DND-41 (cell line): Measurements from ENCODE around the gene UBAP1.
A peak's percentile ranks its signal among the peaks of the same experiment; 100 is the strongest.
"Not testable (repeated sequence)": the region's sequence is repeated elsewhere in the genome, so short reads cannot be mapped to it uniquely, and the experiment has no call there.

Source experiments
- ATAC-seq: fragments of 200-7000 bp; cut with Tn5 transposase; 3 replicates; pipeline ENCODE4 v1.9.1; 2021; ENCODE audit warnings: low read depth; ENCODE audit not compliant: insufficient read depth
- DNase-seq: peaks from one replicate; pipeline ENCODE4 v3.0.0-alpha.2; 2020
- H2AFZ ChIP-seq: 2 replicates; pipeline ENCODE4 v1.6.0; 2012; ENCODE audit warnings: low read depth, low read length
- H3K27ac ChIP-seq: 2 replicates; pipeline ENCODE4 v1.5.1; 2012; ENCODE audit warnings: low read length, inconsistent platforms
- H3K27me3 ChIP-seq: fragments of 200-600 bp; sonication (generic); 2 replicates; pipeline ENCODE4 v1.6.0; 2012; ENCODE audit warnings: low read length, mild to moderate bottlenecking, inconsistent platforms; ENCODE audit not compliant: insufficient read depth, poor library complexity
- H3K36me3 ChIP-seq: 2 replicates; pipeline ENCODE4 v1.5.1; 2012; ENCODE audit warnings: low read length, inconsistent platforms; ENCODE audit not compliant: insufficient read depth
- H3K4me1 ChIP-seq: 2 replicates; pipeline ENCODE4 v1.5.1; 2012; ENCODE audit warnings: mild to moderate bottlenecking, low read length; ENCODE audit not compliant: insufficient read depth
- H3K4me2 ChIP-seq: 2 replicates; pipeline ENCODE4 v1.6.0; 2012; ENCODE audit warnings: mild to moderate bottlenecking, moderate library complexity, low read length, inconsistent platforms; ENCODE audit not compliant: insufficient read depth
- H3K4me3 ChIP-seq, 2 experiments: fragments of 200-600 bp in 1 of 2; shearing (Covaris generic) in 1 of 2; 2 replicates each; pipeline ENCODE4 v1.5.1; 2012 to 2016; ENCODE audit warnings: inconsistent platforms in 2 of 2, low read length in 2 of 2, mild to moderate bottlenecking in 2 of 2, low read depth in 1 of 2, moderate library complexity in 1 of 2
- H3K79me2 ChIP-seq: 2 replicates; pipeline ENCODE4 v1.6.0; 2012; ENCODE audit warnings: low read length, inconsistent platforms; ENCODE audit not compliant: insufficient read depth
- H3K9ac ChIP-seq: 2 replicates; pipeline ENCODE4 v1.6.0; 2012; ENCODE audit warnings: low read depth, mild to moderate bottlenecking, inconsistent platforms, low read length, moderate library complexity
- H3K9me3 ChIP-seq: 2 replicates; pipeline ENCODE4 v1.5.1; 2012; ENCODE audit warnings: low read length, moderate library complexity, mild to moderate bottlenecking, inconsistent platforms; ENCODE audit not compliant: insufficient read depth, severe bottlenecking
- H4K20me1 ChIP-seq: 2 replicates; pipeline ENCODE4 v1.6.0; 2012; ENCODE audit warnings: low read length; ENCODE audit not compliant: insufficient read depth
- EZH2 ChIP-seq: IDR thresholded peaks from 3 replicates; pipeline ENCODE4 v1.6.1; 2012; ENCODE audit warnings: borderline replicate concordance, low read depth, mild to moderate bottlenecking, moderate library complexity, low read length, inconsistent platforms; ENCODE audit not compliant: severe bottlenecking
- TF ChIP-seq, protein P1 (sequence below): IDR thresholded peaks from 2 replicates; pipeline ENCODE4 v1.5.1; 2012; ENCODE audit warnings: borderline replicate concordance, low read length, moderate library complexity, mild to moderate bottlenecking; ENCODE audit not compliant: poor library complexity, severe bottlenecking; ENCODE audit errors: extremely low read depth

Gene UBAP1

DNA sequence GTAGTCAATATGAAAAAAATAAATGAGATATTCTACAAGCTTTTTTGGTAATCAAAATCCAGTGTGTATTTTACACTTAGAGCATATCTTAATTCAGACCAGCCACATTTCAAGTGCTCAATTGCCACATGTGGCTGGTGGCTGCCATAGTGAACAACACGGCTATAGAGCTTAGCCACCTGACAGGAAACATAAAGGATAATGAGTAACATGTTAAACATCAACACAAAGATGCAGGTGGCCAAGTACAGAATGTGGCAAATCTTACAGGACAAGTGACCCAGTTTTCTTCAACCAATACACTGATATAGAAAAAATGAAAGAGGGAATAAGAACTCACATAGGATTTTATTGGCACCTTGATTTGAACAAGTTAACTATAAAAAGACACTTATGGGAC is 88.8 kb downstream of the UBAP1 start:
- H2AFZ ChIP-seq, result no peak overlapping the region
- no peak overlapping the region for H3K4me2 ChIP-seq
- H3K79me2 ChIP-seq, result no peaks in the 10 kb centered on the region
- H4K20me1 ChIP-seq, result no peaks in the 10 kb centered on the region
- no peak for TF ChIP-seq EZH2
- TF ChIP-seq, protein P1, sequence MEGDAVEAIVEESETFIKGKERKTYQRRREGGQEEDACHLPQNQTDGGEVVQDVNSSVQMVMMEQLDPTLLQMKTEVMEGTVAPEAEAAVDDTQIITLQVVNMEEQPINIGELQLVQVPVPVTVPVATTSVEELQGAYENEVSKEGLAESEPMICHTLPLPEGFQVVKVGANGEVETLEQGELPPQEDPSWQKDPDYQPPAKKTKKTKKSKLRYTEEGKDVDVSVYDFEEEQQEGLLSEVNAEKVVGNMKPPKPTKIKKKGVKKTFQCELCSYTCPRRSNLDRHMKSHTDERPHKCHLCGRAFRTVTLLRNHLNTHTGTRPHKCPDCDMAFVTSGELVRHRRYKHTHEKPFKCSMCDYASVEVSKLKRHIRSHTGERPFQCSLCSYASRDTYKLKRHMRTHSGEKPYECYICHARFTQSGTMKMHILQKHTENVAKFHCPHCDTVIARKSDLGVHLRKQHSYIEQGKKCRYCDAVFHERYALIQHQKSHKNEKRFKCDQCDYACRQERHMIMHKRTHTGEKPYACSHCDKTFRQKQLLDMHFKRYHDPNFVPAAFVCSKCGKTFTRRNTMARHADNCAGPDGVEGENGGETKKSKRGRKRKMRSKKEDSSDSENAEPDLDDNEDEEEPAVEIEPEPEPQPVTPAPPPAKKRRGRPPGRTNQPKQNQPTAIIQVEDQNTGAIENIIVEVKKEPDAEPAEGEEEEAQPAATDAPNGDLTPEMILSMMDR, result no peak
- H3K4me3 ChIP-seq, result no peak overlapping the region
- DNase-seq (no peak), ATAC-seq (peak; percentile 42; the same call in 1 of the 3 replicates)
- H3K27me3 ChIP-seq, result no peaks in the 10 kb centered on the region
- H3K36me3 ChIP-seq, result peaks cover 32% of the 10 kb centered on the region; the same call in 1 of the 2 replicates
- no peak overlapping the region for H3K27ac ChIP-seq
- no peaks in the 10 kb centered on the region for H3K4me1 ChIP-seq
- H3K9me3 ChIP-seq, result no peaks in the 10 kb centered on the region
- no peak overlapping the region for H3K9ac ChIP-seq

DNA sequence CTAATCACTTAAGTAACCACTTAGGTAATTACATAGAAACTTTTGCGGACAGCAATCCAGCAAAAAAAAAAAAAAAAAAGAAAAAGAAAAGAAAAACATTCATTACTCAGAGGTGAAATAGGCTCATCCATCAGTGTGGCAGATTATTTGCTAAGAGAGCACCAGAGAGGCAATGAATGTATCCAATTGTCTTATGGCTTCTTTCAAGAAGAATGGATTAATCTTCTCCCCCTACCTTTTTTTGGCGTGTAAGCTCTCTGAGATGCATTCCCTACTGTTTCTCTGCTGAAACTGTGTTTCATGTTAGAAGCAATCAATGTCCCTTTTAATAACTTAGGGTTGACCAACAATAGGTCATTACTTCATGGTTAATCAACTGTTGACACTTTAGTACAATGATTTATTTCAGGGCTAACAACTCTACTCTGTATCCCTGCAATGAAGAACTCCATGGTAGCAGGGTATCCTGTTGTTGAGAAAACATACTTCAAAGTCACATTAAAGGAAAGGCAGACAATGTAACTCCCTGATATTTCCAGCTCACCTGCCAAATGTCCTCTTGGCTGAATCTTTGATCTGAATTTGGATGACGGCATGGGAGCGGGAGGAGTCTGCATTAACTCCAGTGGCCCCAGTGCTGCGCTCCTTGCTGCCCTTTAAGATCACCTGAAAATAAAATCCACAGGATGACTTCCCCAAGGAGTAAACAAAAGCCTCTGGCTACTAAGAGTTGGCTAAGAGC is 92.6 kb downstream of the UBAP1 start:
- Histone ChIP-seq H2AFZ (no peak overlapping the region), H3K79me2 (no peaks in the 10 kb centered on the region), H3K4me3 (no peak overlapping the region), H3K9me3 (no peaks in the 10 kb centered on the region), H4K20me1 (no peaks in the 10 kb centered on the region), H3K36me3 (peaks cover 22% of the 10 kb centered on the region; the same call in 1 of the 2 replicates), H3K27ac (no peak overlapping the region), H3K4me1 (no peaks in the 10 kb centered on the region), H3K27me3 (no peaks in the 10 kb centered on the region), H3K4me2 (no peak overlapping the region), H3K9ac (no peak overlapping the region)
- DNase-seq (no peak), ATAC-seq (no peak)
- TF ChIP-seq, protein P1, result no peak
- no peak for TF ChIP-seq EZH2

- no peaks in the 10 kb centered on the region for H3K4me1 ChIP-seq
- H3K27me3 ChIP-seq, result no peaks in the 10 kb centered on the region
- no peaks in the 10 kb centered on the region for H3K79me2 ChIP-seq
- no peak for DNase-seq
- H3K36me3 ChIP-seq, result peaks cover 22% of the 10 kb centered on the region; the same call in 1 of the 2 replicates
- no peaks in the 10 kb centered on the region for H4K20me1 ChIP-seq
- H3K4me3 ChIP-seq, result no peak overlapping the region
- TF ChIP-seq, protein P1, result no peak
- TF ChIP-seq EZH2, result no peak
- H3K9ac ChIP-seq, result no peak overlapping the region
- no peak for ATAC-seq
- H3K9me3 ChIP-seq, result no peaks in the 10 kb centered on the region
- no peak overlapping the region for H3K4me2 ChIP-seq
- H3K27ac ChIP-seq, result no peak overlapping the region
- no peak overlapping the region for H2AFZ ChIP-seq
Measured at GRCh38 chr9:34272101-34272541, 93.3 kb downstream of the UBAP1 start.

GRCh38 chr9:34273588-34273987 is 94.7 kb downstream of the UBAP1 start:
- not testable (repeated sequence) for H3K9me3 ChIP-seq, DNase-seq, H3K4me1 ChIP-seq, H2AFZ ChIP-seq, H3K4me3 ChIP-seq, H3K79me2 ChIP-seq, H3K9ac ChIP-seq, H3K27ac ChIP-seq, ATAC-seq, H4K20me1 ChIP-seq, H3K27me3 ChIP-seq, H3K4me2 ChIP-seq
- peaks cover 23% of the 10 kb centered on the region for H3K36me3 ChIP-seq
